ENCODE data around the gene NME8.

- TF ChIP-seq, protein P1, sequence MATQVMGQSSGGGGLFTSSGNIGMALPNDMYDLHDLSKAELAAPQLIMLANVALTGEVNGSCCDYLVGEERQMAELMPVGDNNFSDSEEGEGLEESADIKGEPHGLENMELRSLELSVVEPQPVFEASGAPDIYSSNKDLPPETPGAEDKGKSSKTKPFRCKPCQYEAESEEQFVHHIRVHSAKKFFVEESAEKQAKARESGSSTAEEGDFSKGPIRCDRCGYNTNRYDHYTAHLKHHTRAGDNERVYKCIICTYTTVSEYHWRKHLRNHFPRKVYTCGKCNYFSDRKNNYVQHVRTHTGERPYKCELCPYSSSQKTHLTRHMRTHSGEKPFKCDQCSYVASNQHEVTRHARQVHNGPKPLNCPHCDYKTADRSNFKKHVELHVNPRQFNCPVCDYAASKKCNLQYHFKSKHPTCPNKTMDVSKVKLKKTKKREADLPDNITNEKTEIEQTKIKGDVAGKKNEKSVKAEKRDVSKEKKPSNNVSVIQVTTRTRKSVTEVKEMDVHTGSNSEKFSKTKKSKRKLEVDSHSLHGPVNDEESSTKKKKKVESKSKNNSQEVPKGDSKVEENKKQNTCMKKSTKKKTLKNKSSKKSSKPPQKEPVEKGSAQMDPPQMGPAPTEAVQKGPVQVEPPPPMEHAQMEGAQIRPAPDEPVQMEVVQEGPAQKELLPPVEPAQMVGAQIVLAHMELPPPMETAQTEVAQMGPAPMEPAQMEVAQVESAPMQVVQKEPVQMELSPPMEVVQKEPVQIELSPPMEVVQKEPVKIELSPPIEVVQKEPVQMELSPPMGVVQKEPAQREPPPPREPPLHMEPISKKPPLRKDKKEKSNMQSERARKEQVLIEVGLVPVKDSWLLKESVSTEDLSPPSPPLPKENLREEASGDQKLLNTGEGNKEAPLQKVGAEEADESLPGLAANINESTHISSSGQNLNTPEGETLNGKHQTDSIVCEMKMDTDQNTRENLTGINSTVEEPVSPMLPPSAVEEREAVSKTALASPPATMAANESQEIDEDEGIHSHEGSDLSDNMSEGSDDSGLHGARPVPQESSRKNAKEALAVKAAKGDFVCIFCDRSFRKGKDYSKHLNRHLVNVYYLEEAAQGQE (IDR thresholded peaks at IDR 0.05; ENCODE audit: unreplicated experiment), result no peak
- TF ChIP-seq EZH2phosphoT487 (IDR thresholded peaks at IDR 0.05; ENCODE audit: unreplicated experiment), result no peak
- no peak for TF ChIP-seq JUNB (IDR thresholded peaks at IDR 0.05; ENCODE audit: unreplicated experiment)
- TF ChIP-seq CTCF (conservative IDR thresholded peaks at IDR 0.05; ENCODE audit: low read depth in 2 of 2), result no peak
- no peak for TF ChIP-seq ZNF331 (CRISPR knock-in tag; IDR thresholded peaks at IDR 0.05; ENCODE audit: low read depth)
- no peak for TF ChIP-seq POLR2AphosphoS5 (IDR thresholded peaks at IDR 0.05; ENCODE audit: low read depth)
- TF ChIP-seq CREB1 (CRISPR knock-in tag; IDR thresholded peaks at IDR 0.05; ENCODE audit: low read depth), result no peak
- TF ChIP-seq EZH2 (IDR thresholded peaks at IDR 0.05; ENCODE audit: low read depth, unreplicated experiment), result no peak
- TF ChIP-seq ZNF114 (CRISPR knock-in tag; IDR thresholded peaks at IDR 0.05), result no peak
- TF ChIP-seq NANOG (IDR thresholded peaks at IDR 0.05; ENCODE audit: borderline replicate concordance), result no peak
- TF ChIP-seq, protein P2, sequence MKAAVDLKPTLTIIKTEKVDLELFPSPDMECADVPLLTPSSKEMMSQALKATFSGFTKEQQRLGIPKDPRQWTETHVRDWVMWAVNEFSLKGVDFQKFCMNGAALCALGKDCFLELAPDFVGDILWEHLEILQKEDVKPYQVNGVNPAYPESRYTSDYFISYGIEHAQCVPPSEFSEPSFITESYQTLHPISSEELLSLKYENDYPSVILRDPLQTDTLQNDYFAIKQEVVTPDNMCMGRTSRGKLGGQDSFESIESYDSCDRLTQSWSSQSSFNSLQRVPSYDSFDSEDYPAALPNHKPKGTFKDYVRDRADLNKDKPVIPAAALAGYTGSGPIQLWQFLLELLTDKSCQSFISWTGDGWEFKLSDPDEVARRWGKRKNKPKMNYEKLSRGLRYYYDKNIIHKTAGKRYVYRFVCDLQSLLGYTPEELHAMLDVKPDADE (IDR thresholded peaks at IDR 0.05), result no peak
Measured at GRCh38 chr7:37817591-37817960, 30.8 kb upstream of the NME8 start.

Data from GM23338 (cell line).